ENCODE results near the gene ZNF277.
"Not testable (repeated sequence)": the region's sequence is repeated elsewhere in the genome, so short reads cannot be mapped to it uniquely, and the experiment has no call there.

The ZNF277 gene

DNA sequence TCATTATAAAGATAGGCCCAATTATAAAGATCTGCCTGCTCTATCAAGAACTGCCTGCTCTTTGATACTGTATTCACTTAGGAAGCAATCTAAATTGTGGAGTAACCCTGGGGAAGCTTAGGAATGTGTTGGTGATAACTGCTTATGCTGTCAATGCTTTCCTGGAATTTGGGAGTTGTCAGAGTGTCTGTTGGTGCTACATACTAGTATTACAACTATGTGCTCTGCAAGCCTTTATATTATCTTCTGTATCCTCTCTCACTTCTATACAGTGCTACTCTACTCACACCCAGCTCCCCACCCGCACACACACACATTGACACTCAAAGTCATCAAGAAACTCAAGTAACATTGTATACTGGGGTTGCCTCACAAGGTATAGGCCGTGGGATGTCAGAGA, 6.1 kb downstream of the ZNF277 start:
- DNase-seq: no peak

- DNase-seq: no peak
These were observed 7.2 kb downstream of the ZNF277 start for GRCh38 chr7:112213735-112214134.

GRCh38 chr7:112214268-112214667, 7.8 kb downstream of the ZNF277 start:
- DNase-seq: no peak

- DNase-seq: no peak
These were observed 8.4 kb downstream of the ZNF277 start for GRCh38 chr7:112214883-112215282.

DNA sequence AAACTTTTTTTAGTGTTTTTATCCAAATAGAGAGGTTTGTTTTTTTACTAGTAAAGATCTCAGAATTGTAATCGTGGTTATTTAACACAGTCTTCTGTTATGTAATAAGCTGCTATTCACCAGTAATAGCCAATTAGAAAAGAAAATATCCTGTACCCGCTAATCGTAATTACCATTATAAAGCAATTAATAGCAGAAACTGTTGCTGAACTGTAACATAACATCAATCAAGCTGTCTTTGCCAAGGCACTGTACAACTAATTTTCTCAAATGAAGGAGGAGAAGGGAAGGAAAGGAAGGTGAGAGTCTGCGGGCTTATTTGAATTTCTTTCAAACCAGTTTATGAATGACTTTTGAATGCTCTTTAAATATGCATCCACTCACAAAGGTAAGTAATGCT, 9.3 kb downstream of the ZNF277 start:
- no peak for DNase-seq

DNA sequence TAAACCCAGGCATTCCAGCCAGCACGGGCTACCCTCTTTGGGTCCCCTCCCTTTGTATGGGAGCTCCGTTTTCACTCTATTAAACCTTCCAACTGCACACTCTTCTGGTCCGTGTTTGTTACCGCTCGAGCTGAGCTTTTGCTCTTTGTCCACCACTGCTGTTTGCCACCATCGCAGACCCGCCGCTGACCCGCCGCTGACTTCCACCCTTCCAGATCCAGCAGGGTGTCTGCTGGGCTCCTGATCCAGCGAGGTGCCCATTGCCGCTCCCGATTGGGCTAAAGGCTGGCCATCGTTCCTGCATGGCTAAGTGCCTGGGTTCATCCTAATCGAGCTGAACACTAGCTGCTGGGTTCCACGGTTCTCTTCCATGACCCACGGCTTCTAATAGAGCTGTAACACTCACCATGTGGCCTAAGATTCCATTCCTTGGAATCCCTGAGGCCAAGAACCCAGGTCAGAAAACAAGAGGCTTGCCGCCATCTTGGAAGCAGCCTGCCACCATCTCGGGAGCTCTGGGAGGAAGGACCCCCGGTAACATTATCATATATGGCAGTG, 14.5 kb downstream of the ZNF277 start:
- no peak for DNase-seq

DNA sequence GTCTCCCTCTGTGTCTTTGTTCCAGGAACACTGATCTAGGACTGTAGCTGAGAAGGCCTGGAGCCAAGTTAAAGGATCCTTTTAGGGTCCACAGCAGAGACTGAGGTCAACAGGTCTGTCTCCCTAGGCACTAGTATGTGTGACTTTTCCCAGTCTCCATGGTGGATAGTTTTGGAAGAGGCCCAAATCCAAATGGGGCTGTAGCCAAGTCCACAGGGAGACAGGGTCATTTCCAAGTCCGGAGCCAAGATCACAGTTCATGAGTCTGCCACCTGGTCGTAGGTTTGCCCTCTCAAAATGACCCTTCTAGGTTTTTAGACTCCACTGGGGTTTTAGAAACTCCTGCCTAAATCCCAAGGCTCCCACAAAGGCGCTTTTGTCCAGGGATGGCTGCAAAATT, 16.8 kb downstream of the ZNF277 start:
- DNase-seq: no peak

- no peak for DNase-seq
These were observed 17.7 kb downstream of the ZNF277 start for GRCh38 chr7:112224186-112224585.

DNA sequence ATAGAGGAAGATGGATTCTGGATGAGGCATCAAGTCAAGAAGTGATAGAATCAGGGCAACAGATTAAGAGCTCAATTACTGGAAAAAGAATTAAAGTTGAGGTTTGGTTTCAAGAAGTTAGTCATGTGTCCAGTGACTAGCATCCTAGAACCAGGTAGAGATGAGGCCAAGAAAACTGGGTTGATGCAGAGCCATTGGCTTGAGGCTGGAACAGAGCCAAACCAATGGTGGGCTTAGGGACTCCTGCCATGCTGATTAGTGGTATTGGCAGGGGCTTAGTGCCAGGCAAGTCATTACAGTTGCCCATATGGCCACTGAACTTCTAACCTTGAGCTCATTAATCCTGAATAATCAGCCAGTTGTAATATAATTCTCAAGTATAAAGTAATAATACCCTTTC, 18.5 kb downstream of the ZNF277 start:
- DNase-seq: no peak

GRCh38 chr7:112226701-112227276, 20.3 kb downstream of the ZNF277 start:
- DNase-seq: no peak

GRCh38 chr7:112228632-112229031, 22.1 kb downstream of the ZNF277 start:
- no peak for DNase-seq

- DNase-seq: no peak
These were observed 25.9 kb downstream of the ZNF277 start for GRCh38 chr7:112232212-112232978.

DNA sequence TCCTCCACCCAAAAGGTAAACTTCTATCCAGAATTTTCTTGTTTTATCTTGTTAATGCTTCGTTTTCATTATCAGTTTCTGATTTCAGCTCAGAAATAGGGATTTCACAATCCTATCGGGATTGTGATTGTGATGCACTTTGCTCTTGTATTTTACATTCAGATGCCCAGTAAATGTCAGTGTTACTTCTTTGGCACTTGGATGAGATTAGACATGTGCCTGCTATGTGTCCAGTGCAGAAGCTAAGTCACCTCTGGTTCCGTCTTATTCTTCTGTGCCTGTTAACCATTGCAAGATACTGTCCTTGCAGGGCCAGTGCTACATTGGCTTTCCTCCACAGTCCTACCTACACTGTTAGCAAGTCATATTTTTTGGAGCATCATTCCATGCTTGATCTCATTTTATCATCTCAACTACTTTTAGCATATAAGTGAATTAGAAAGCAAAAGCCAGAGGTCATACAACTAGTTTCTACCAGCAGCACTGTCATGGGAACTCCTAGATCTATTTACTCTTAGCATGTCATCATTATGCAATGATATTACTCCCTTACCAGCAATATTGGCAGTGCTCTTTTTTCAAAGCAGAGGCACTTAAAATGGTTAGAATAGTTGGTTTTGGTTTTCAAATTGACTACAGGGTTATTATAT, 26.7 kb downstream of the ZNF277 start:
- no peak for DNase-seq

DNA sequence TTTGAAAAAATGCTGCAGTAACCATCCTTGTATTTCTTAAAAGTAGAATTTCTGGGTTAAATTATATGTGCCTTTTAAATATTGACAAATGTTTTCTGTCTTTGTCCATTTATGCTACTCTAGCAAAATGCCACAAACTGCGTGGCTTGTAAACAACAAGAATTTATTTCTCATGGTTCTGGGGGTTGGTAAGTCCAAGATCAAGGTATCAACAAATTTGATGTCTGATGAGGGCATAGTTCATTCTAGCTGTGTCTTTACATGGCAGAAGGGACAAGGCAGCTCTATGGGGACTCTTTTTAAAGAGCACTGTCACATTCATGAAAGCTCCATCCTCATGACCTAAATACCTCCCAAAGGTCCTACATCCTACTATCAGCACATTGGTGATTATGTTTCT, 27.7 kb downstream of the ZNF277 start:
- no peak for DNase-seq

DNA sequence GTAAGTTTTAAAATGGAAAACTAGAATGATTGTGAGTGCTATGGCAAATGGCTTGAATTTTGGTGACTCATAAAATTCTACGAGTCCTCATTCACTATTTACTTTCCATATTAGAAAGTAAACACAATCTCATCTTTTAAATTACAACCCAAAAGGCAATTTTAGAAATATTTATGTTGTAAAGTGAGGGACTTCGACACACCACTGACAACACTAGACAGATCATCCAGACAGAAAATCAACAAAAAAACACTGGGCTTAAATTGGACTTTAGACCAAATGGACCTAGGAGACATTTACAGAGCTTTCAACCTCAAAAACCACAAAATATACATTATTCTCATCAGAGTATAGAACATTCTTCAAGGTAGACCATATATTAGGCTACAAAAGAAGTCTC, 30.1 kb downstream of the ZNF277 start:
- no peak for DNase-seq

DNA sequence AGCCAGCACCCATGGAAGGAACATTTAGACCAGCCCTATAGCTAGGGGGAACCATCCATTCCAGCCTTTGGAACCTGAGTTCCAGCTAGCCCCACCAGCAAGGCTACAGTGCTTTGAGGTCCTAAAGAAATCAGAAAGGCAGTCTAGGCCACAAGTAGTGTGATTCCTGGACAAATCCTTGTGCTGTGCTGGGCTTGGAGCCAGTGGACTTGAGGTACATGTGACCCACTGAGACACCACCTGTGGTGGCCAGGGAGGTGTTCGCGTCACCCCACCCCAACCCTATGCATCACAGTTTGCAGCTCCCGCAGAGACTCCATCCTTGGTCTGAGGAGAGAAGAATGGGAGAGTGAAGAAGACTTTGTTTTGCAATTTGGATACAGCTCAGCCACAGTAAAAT, 31.8 kb downstream of the ZNF277 start:
- DNase-seq: no peak

DNA sequence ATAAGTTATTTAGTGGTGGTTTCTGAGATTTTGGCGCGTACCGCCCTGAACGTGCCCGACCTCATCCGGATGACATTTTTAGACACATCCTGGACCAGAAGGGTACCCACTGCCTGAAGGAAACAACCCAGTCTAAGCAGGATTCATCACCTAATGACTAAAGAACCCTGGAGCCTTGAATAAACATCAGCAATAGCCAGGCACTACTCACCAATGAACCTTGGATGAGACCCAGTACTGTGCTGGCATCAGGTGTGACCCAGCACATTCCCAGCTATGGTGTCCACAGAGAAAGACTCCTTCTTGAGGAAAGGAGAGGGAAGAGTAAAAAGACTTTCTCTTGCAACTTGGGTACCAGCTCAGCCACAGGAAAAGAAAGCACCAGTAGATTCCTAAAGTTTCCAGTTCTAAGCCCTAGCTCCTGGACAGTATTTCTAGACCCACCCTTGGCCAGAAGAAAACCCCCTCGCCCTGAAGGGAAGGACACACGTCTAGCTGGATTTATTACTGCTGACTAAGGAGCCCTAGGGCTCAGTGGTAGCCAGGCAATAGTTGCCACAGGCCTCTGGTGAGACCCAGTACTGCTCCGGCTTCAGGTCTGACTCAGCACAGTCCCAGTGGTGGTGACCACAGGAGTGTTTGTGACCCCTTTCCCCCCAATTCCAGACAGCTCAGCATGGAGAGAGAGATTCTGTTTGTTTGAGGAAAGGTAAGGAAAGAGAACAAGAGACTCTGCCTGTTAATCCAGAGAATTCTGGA, 32.5 kb downstream of the ZNF277 start:
- DNase-seq: no peak

DNA sequence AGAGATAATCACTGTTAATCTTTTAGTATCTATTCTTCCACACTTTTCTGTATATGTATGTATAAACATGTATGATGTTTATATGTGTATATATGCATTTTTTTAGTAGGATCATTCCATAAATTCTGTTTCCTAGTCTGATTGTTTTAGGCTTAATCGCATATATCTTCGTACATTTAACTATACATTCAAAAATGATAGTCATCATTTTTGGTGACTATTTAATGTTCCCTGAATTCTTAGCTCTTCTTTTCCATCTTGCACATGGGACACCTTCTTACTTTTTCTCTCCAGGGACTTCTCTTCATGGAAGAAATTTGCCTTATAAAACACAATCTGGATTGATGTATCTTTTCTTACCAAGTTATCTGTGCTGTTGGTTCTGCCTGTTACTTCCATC, 42.1 kb downstream of the ZNF277 start:
- DNase-seq: no peak

GRCh38 chr7:112249967-112250366, 43.5 kb downstream of the ZNF277 start:
- not testable (repeated sequence) for DNase-seq

GRCh38 chr7:112252141-112252540, 45.6 kb downstream of the ZNF277 start:
- DNase-seq: no peak

DNA sequence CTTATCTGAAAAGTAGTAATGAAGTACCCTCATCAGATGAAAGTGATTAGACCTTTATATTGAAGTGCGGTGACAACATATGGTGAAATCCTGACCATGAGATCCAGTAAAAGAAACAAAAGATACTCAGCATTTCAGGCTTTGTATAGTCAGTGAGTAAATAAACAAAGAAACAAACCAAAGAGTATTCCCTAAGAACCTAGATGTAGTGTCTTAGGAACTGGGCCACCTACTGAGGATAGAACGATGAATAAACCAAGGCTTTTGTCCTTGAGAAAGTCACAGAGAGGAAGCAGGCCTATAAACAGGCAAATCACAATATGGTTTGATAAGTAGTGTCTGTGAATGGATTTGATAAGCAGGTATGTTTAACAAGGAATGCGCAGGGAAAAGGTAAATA, 46.2 kb downstream of the ZNF277 start:
- no peak for DNase-seq

- DNase-seq: no peak
These were observed 47.7 kb downstream of the ZNF277 start for GRCh38 chr7:112254156-112254555.

Data from fibroblast of skin of abdomen (primary cell).